ENCODE measurements around the gene CDKL1. TPM values are rescaled to one million over a fixed set of nuclear protein-coding genes. Genes with fewer than 3 reads are reported as not detected.

Gene CDKL1
- total and polyA plus RNA-seq, 7 experiments from 2014 or later, result 2.0 to 14.8 (median 4.9) TPM

DNA sequence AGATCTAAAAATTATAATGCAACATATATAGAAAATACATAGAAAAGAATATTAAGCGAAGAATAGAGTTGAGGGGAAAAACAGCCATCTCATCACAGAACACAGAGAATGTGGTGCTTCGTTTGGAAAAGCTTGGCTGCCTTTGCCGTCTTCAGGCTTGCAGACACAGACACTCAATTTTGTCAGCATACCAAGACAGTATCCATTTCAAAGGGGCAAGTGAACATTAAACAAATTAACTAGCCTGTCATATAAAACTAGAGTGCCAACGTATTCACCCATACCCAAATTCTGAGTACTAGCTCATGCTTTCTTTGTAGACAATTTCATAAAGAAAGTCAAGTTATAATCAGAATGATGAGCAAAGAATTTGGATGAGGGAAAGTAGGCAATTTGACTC lies 44.1 kb downstream of the CDKL1 start:
- no peak for DNase-seq
- peaks cover 0 to 7% (median 0%) of the 10 kb centered on the region in 5 donors for H3K27me3 Mint-ChIP-seq
- Histone ChIP-seq H3K36me3 (ENCODE audit: control insufficient read depth in 2 of 3, insufficient read depth in 3 of 3, low read length in 3 of 3) (peaks cover 0 to under 1% (median 0%) of the 10 kb centered on the region in 3 experiments), H3K4me3 (ENCODE audit: low read length) (no peak overlapping the region), H3K4me1 (ENCODE audit: control insufficient read depth in 2 of 2, insufficient read depth in 2 of 2, low read length in 2 of 2) (no peaks in the 10 kb centered on the region), H3K9me3 (ENCODE audit: control insufficient read depth in 2 of 3, low read length in 3 of 3) (no peaks in the 10 kb centered on the region), H3K27ac (ENCODE audit: low read depth, low read length) (no peak overlapping the region), H3K27me3 (ENCODE audit: control insufficient read depth in 2 of 2, insufficient read depth in 2 of 2, low read length in 2 of 2) (no peaks in the 10 kb centered on the region)
- POLR2A ChIA-PET, result no interaction called here
- CTCF ChIA-PET, result no interaction called here
- peaks cover 14 to 28% (median 25%) of the 10 kb centered on the region in 5 donors for H3K36me3 Mint-ChIP-seq
- no peak overlapping the region for H3K27ac Mint-ChIP-seq
- H3K4me3 Mint-ChIP-seq, result no peak overlapping the region
- ATAC-seq, result no peak
- H3K4me1 Mint-ChIP-seq, result peaks cover 0 to 6% (median 0%) of the 10 kb centered on the region in 7 donors
- intact Hi-C loops (cut with micrococcal nuclease), result no loop called here
- H3K9me3 Mint-ChIP-seq, result peaks cover 0 to 1% (median 0%) of the 10 kb centered on the region in 11 donors

DNA sequence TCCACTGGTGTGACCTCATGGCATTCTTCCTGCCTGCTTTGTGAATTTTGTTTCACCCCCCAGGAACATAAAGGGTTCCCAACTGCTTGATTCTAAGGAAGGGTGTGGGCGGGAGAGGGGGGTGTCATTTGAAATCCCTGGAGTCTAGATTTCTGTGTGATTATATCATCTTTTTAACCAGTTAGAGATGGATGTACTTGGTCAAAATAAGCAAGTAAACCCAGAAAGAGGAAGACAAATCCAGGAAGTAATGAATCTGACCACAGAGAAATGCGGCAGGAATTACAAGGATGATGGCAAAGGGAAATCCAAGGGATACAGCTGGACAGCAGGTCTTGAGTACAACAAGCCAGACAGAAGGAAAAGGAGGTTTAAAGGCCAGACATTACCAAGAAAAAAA lies 45.7 kb downstream of the CDKL1 start:
- Histone ChIP-seq H3K4me1 (ENCODE audit: control insufficient read depth in 2 of 2, insufficient read depth in 2 of 2, low read length in 2 of 2) (no peaks in the 10 kb centered on the region), H3K9me3 (ENCODE audit: control insufficient read depth in 2 of 3, low read length in 3 of 3) (no peaks in the 10 kb centered on the region), H3K36me3 (ENCODE audit: control insufficient read depth in 2 of 3, insufficient read depth in 3 of 3, low read length in 3 of 3) (no peaks in the 10 kb centered on the region), H3K27ac (ENCODE audit: low read depth, low read length) (no peak overlapping the region), H3K27me3 (ENCODE audit: control insufficient read depth in 2 of 2, insufficient read depth in 2 of 2, low read length in 2 of 2) (no peaks in the 10 kb centered on the region), H3K4me3 (ENCODE audit: low read length) (no peak overlapping the region)
- no peak overlapping the region for H3K27ac Mint-ChIP-seq
- peaks cover 0 to 14% (median 0%) of the 10 kb centered on the region in 5 donors for H3K27me3 Mint-ChIP-seq
- ChIA-PET POLR2A (interaction anchor here (1.1 kb wide), 1 partner anchor 14 kb away, joined by 5 read pairs; no protein-coding TSS in a partner anchor), CTCF (no interaction called here)
- H3K4me1 Mint-ChIP-seq, result peaks cover 0 to 6% (median 0%) of the 10 kb centered on the region in 7 donors
- peaks cover under 1 to 17% (median 9%) of the 10 kb centered on the region in 5 donors for H3K36me3 Mint-ChIP-seq
- H3K4me3 Mint-ChIP-seq, result no peak overlapping the region
- DNase-seq (no peak), ATAC-seq (no peak)
- H3K9me3 Mint-ChIP-seq, result peaks cover 0 to 1% (median 0%) of the 10 kb centered on the region in 11 donors
- intact Hi-C loops (cut with micrococcal nuclease), result no loop called here

DNA sequence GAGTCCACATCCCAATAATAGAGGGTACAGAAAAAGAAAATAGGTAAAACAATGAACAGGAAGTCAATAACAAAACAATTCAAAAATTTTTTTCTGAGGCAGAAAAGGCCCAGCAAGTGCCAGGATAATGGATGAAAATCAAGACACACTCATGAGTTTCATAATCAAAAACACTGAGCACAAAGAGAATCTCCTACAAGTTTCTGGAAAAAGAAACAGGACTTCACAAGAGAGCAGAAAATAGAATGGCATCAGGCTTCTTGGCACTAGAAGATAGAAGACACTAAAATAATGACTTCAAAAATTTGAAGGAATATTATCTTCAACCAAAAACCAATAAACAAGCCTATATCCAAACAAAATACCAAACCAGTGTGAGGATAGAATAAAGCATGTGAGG lies 47.7 kb downstream of the CDKL1 start:
- intact Hi-C loops (cut with micrococcal nuclease), result no loop called here
- peaks cover 0 to 20% (median 4%) of the 10 kb centered on the region in 5 donors for H3K36me3 Mint-ChIP-seq
- no peaks in the 10 kb centered on the region for H3K27me3 ChIP-seq (ENCODE audit: control insufficient read depth in 2 of 2, insufficient read depth in 2 of 2, low read length in 2 of 2)
- H3K27ac Mint-ChIP-seq, result peak overlapping the region in 2 of 9 donors; percentile 21 to 23
- peaks cover 0 to 9% (median under 1%) of the 10 kb centered on the region in 7 donors for H3K4me1 Mint-ChIP-seq
- no peaks in the 10 kb centered on the region for H3K9me3 ChIP-seq (ENCODE audit: control insufficient read depth in 2 of 3, low read length in 3 of 3)
- POLR2A ChIA-PET, result no interaction called here
- H3K4me3 Mint-ChIP-seq, result no peak overlapping the region
- CTCF ChIA-PET, result no interaction called here
- H3K4me1 ChIP-seq (ENCODE audit: control insufficient read depth in 2 of 2, insufficient read depth in 2 of 2, low read length in 2 of 2), result no peaks in the 10 kb centered on the region
- H3K36me3 ChIP-seq (ENCODE audit: control insufficient read depth in 2 of 3, insufficient read depth in 3 of 3, low read length in 3 of 3), result no peaks in the 10 kb centered on the region
- no peak overlapping the region for H3K27ac ChIP-seq (ENCODE audit: low read depth, low read length)
- DNase-seq, result no peak
- no peak overlapping the region for H3K4me3 ChIP-seq (ENCODE audit: low read length)
- H3K27me3 Mint-ChIP-seq, result peaks cover 0 to 19% (median 0%) of the 10 kb centered on the region in 5 donors
- peaks cover 0 to 1% (median 0%) of the 10 kb centered on the region in 11 donors for H3K9me3 Mint-ChIP-seq
- no peak for ATAC-seq

DNA sequence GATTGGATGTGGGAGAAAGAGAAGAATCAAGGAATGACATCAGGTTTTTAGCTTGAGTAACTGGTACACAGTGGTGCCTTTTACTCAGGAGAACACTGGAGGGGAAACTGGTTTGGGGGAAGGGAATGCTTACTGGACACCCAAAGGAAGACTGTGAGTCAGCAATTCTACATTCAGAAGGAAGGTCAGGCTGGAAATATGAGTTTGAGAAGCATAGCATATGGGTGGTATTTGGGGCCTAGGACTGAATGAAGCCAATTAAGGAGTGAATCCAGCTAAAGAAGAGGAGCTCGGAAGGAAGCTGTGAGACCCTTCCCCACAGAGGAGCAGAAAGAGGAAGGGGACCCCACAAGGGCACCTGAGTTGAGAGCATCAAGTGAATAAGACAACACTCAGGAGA lies 49.2 kb downstream of the CDKL1 start:
- Mint-ChIP-seq H3K4me1 (peaks cover 0 to 21% (median 14%) of the 10 kb centered on the region in 7 donors), H3K27me3 (peaks cover 0 to 19% (median 0%) of the 10 kb centered on the region in 5 donors), H3K36me3 (peaks cover 0 to 16% (median 4%) of the 10 kb centered on the region in 5 donors), H3K27ac (peak overlapping the region in 2 of 9 donors; percentile 0 to 13), H3K9me3 (peaks cover 0 to 1% (median 0%) of the 10 kb centered on the region in 11 donors), H3K4me3 (no peak overlapping the region)
- ChIA-PET POLR2A (interaction anchor here (1.0 kb wide), 1 partner anchor 20 kb away, joined by 4 read pairs; no protein-coding TSS in a partner anchor), CTCF (no interaction called here)
- H3K9me3 ChIP-seq (ENCODE audit: control insufficient read depth in 2 of 3, low read length in 3 of 3), result no peaks in the 10 kb centered on the region
- H3K36me3 ChIP-seq (ENCODE audit: control insufficient read depth in 2 of 3, insufficient read depth in 3 of 3, low read length in 3 of 3), result no peaks in the 10 kb centered on the region
- DNase-seq (no peak), ATAC-seq (no peak)
- H3K27ac ChIP-seq (ENCODE audit: low read depth, low read length), result no peak overlapping the region
- no peaks in the 10 kb centered on the region for H3K27me3 ChIP-seq (ENCODE audit: control insufficient read depth in 2 of 2, insufficient read depth in 2 of 2, low read length in 2 of 2)
- H3K4me1 ChIP-seq (ENCODE audit: control insufficient read depth in 2 of 2, insufficient read depth in 2 of 2, low read length in 2 of 2), result no peaks in the 10 kb centered on the region
- intact Hi-C loops (cut with micrococcal nuclease), result no loop called here
- no peak overlapping the region for H3K4me3 ChIP-seq (ENCODE audit: low read length)

DNA sequence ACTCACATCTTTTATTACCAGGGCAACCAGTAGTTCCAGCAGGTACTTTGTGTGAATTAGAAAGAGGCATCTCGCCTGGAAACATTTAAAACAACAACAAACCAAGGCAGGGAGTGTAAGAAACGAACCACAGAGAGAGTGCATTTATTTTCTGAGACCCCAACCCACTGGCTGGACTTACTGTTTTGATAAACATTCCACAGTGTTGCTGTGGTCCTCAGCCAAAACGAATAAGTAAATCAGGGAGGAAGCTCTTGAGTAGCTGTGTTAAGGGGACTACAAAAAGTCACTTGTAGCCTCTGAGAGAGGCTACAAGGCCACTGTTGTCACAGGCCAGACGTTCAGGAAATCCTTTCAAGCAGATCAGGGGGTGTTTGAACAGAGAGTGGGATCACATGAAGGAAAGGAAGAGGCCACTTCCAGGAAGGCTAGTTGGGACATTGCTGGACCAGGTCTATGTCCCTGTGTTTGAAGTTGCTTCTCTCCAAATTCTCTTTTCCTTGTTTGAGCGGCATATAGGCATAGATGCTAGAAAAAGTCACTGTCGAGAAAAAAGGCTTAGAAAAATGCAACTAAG lies 50.7 kb downstream of the CDKL1 start:
- ATAC-seq (no peak), DNase-seq (no peak)
- no peaks in the 10 kb centered on the region for H3K36me3 ChIP-seq (ENCODE audit: control insufficient read depth in 2 of 3, insufficient read depth in 3 of 3, low read length in 3 of 3)
- Mint-ChIP-seq H3K27me3 (peaks cover 0 to 19% (median 0%) of the 10 kb centered on the region in 5 donors), H3K27ac (peak overlapping the region in 1 of 9 donors; percentile 15), H3K4me3 (no peak overlapping the region), H3K4me1 (peaks cover 0 to 23% (median 16%) of the 10 kb centered on the region in 7 donors), H3K9me3 (peaks cover 0 to 1% (median 0%) of the 10 kb centered on the region in 11 donors), H3K36me3 (peaks cover 0 to 13% (median 4%) of the 10 kb centered on the region in 5 donors)
- H3K4me1 ChIP-seq (ENCODE audit: control insufficient read depth in 2 of 2, insufficient read depth in 2 of 2, low read length in 2 of 2), result no peaks in the 10 kb centered on the region
- ChIA-PET POLR2A (interaction anchor here (0.8 kb wide), 1 partner anchor 212 kb away, joined by 3 read pairs; no protein-coding TSS in a partner anchor), CTCF (no interaction called here)
- H3K27ac ChIP-seq (ENCODE audit: low read depth, low read length), result no peak overlapping the region
- no peaks in the 10 kb centered on the region for H3K27me3 ChIP-seq (ENCODE audit: control insufficient read depth in 2 of 2, insufficient read depth in 2 of 2, low read length in 2 of 2)
- H3K9me3 ChIP-seq (ENCODE audit: control insufficient read depth in 2 of 3, low read length in 3 of 3), result no peaks in the 10 kb centered on the region
- intact Hi-C loops (cut with micrococcal nuclease), result loop anchor here in 1 of 2 donors (2.0 kb wide), 1 partner anchor 25 kb away; no protein-coding TSS in a partner anchor
- no peak overlapping the region for H3K4me3 ChIP-seq (ENCODE audit: low read length)

- H3K27ac ChIP-seq (ENCODE audit: low read depth, low read length), result no peak overlapping the region
- Mint-ChIP-seq H3K27ac (peak overlapping the region in 2 of 9 donors; percentile 23 to 67), H3K9me3 (peaks cover 0 to 1% (median 0%) of the 10 kb centered on the region in 11 donors), H3K27me3 (peaks cover 0 to 19% (median 0%) of the 10 kb centered on the region in 5 donors), H3K4me3 (no peak overlapping the region), H3K4me1 (peaks cover 0 to 23% (median 16%) of the 10 kb centered on the region in 7 donors), H3K36me3 (peaks cover 0 to 15% (median 4%) of the 10 kb centered on the region in 5 donors)
- no peaks in the 10 kb centered on the region for H3K27me3 ChIP-seq (ENCODE audit: control insufficient read depth in 2 of 2, insufficient read depth in 2 of 2, low read length in 2 of 2)
- intact Hi-C loops (cut with micrococcal nuclease), result loop anchor here (2.0 to 5.0 kb wide), 2 partner anchors 24 to 97 kb away; no protein-coding TSS in a partner anchor
- no peak for DNase-seq
- peaks cover 0 to 5% (median 0%) of the 10 kb centered on the region in 3 experiments for H3K36me3 ChIP-seq (ENCODE audit: control insufficient read depth in 2 of 3, insufficient read depth in 3 of 3, low read length in 3 of 3)
- no peaks in the 10 kb centered on the region for H3K4me1 ChIP-seq (ENCODE audit: control insufficient read depth in 2 of 2, insufficient read depth in 2 of 2, low read length in 2 of 2)
- no peak for ATAC-seq
- H3K4me3 ChIP-seq (ENCODE audit: low read length), result no peak overlapping the region
- ChIA-PET POLR2A (interaction anchor here (0.8 kb wide), 2 partner anchors 187 to 213 kb away, joined by 3 to 4 read pairs; no protein-coding TSS in a partner anchor), CTCF (no interaction called here)
- H3K9me3 ChIP-seq (ENCODE audit: control insufficient read depth in 2 of 3, low read length in 3 of 3), result no peaks in the 10 kb centered on the region
These were observed 51.7 kb downstream of the CDKL1 start for GRCh38 chr14:50344876-50345563.

Data from naive thymus-derived CD4-positive, alpha-beta T cell (primary cell).